ENCODE results near the gene C1R. TPM values are rescaled to one million over a fixed set of nuclear protein-coding genes. Genes with fewer than 3 reads are reported as not detected.

The C1R gene
- total and polyA plus RNA-seq, 2 of the 8 experiments (the other 6 are each of a cell fraction or from before 2014, with no cell fraction given), result 6.9 to 16.3 TPM

DNA sequence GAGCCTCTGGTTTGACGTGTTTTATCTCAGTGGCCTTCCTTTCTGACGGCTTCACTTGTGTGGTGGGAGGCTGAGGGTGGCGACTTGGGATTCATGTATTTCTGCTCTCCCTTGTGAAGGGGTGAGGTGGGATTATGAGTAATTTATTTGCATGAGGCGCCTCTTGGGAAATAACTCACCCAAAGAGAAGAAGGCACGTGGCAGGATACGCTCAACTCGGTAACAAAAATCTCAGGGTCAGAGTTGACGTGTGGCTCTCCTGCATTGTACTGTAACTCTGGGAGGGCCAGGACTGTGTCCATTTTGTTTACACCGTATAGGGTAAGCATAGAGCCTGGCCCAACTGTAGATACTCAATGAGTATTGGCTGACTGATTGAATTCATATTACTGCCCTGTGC is 46.3 kb downstream of the C1R start (continued):
- TF ChIP-seq CHD7 (IDR thresholded peaks at IDR 0.05; ENCODE audit: insufficient replicate concordance, low read length), result no peak
- TF ChIP-seq CHD1 (IDR thresholded peaks at IDR 0.05; ENCODE audit: low read depth, low read length), result no peak
- no peak for TF ChIP-seq SUZ12 (IDR thresholded peaks at IDR 0.05; ENCODE audit: low read length)
- TF ChIP-seq SP1 (IDR thresholded peaks at IDR 0.05; ENCODE audit: low read depth, low read length), result no peak
- no peak for TF ChIP-seq POU5F1 (IDR thresholded peaks at IDR 0.05; ENCODE audit: low read depth, low read length)
- no peak for TF ChIP-seq POLR2A (IDR thresholded peaks at IDR 0.05; ENCODE audit: control extremely low read depth in 1 of 2, low read depth in 2 of 2, low read length in 2 of 2)
- no peak for TF ChIP-seq SP2 (IDR thresholded peaks at IDR 0.05; ENCODE audit: low read length)
- TF ChIP-seq KDM5A (IDR thresholded peaks at IDR 0.05; ENCODE audit: low read length), result no peak
